Ishikawa (cell line): ENCODE results near the gene TTC13.

Source experiments
- CEBPB ChIP-seq: IDR thresholded peaks from 2 replicates; pipeline ENCODE4 v1.6.1; 2012
- TF ChIP-seq, protein P1 (sequence below): IDR thresholded peaks from 2 replicates; pipeline ENCODE4 v1.6.1; 2012; ENCODE audit warnings: low read depth, mild to moderate bottlenecking

DNA sequence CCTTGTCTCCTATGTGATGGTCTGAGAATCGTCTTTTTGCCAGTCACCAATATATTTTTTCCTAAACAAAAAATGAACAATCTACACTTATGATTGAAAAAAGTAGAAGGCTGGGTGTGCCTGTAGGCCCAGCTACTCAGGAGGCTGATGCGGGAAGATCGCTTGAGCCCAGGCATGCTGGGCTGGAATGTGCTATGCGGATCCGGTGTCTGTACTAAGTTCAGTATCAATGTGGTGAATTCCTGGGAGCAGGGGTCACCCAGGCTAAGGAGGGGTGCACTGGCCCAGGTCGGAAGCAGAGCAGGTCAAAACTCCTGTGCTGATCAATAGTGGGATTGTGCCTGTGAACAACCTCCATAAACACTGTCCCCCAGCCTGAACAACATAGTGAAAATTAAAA lies 84.6 kb downstream of the TTC13 start:
- TF ChIP-seq, protein P1, sequence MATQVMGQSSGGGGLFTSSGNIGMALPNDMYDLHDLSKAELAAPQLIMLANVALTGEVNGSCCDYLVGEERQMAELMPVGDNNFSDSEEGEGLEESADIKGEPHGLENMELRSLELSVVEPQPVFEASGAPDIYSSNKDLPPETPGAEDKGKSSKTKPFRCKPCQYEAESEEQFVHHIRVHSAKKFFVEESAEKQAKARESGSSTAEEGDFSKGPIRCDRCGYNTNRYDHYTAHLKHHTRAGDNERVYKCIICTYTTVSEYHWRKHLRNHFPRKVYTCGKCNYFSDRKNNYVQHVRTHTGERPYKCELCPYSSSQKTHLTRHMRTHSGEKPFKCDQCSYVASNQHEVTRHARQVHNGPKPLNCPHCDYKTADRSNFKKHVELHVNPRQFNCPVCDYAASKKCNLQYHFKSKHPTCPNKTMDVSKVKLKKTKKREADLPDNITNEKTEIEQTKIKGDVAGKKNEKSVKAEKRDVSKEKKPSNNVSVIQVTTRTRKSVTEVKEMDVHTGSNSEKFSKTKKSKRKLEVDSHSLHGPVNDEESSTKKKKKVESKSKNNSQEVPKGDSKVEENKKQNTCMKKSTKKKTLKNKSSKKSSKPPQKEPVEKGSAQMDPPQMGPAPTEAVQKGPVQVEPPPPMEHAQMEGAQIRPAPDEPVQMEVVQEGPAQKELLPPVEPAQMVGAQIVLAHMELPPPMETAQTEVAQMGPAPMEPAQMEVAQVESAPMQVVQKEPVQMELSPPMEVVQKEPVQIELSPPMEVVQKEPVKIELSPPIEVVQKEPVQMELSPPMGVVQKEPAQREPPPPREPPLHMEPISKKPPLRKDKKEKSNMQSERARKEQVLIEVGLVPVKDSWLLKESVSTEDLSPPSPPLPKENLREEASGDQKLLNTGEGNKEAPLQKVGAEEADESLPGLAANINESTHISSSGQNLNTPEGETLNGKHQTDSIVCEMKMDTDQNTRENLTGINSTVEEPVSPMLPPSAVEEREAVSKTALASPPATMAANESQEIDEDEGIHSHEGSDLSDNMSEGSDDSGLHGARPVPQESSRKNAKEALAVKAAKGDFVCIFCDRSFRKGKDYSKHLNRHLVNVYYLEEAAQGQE = no peak
- no peak for TF ChIP-seq CEBPB
